ENCODE measurements around the gene TRPC3.

- TF ChIP-seq, protein P1, sequence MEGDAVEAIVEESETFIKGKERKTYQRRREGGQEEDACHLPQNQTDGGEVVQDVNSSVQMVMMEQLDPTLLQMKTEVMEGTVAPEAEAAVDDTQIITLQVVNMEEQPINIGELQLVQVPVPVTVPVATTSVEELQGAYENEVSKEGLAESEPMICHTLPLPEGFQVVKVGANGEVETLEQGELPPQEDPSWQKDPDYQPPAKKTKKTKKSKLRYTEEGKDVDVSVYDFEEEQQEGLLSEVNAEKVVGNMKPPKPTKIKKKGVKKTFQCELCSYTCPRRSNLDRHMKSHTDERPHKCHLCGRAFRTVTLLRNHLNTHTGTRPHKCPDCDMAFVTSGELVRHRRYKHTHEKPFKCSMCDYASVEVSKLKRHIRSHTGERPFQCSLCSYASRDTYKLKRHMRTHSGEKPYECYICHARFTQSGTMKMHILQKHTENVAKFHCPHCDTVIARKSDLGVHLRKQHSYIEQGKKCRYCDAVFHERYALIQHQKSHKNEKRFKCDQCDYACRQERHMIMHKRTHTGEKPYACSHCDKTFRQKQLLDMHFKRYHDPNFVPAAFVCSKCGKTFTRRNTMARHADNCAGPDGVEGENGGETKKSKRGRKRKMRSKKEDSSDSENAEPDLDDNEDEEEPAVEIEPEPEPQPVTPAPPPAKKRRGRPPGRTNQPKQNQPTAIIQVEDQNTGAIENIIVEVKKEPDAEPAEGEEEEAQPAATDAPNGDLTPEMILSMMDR (conservative IDR thresholded peaks at IDR 0.05 in 1 of 2, IDR thresholded peaks at IDR 0.05 in 1 of 2; ENCODE audit: low read depth in 1 of 2, low read length in 2 of 2) = no peak
- no peak for TF ChIP-seq EZH2 (IDR thresholded peaks at IDR 0.05; ENCODE audit: low read length, missing control alignments)
These were observed 15.8 kb downstream of the TRPC3 start for GRCh38 chr4:121936101-121936500.
